HG02588 (cell line): ENCODE results near the gene ZNF516.

Experiments used
- ATAC-seq: cut with Tn5 transposase; IDR thresholded peaks from one replicate; pipeline ENCODE4 v1.9.1; 2021; ENCODE audit warnings: mild to moderate bottlenecking, moderate library complexity; ENCODE audit not compliant: unreplicated experiment

Gene ZNF516

DNA sequence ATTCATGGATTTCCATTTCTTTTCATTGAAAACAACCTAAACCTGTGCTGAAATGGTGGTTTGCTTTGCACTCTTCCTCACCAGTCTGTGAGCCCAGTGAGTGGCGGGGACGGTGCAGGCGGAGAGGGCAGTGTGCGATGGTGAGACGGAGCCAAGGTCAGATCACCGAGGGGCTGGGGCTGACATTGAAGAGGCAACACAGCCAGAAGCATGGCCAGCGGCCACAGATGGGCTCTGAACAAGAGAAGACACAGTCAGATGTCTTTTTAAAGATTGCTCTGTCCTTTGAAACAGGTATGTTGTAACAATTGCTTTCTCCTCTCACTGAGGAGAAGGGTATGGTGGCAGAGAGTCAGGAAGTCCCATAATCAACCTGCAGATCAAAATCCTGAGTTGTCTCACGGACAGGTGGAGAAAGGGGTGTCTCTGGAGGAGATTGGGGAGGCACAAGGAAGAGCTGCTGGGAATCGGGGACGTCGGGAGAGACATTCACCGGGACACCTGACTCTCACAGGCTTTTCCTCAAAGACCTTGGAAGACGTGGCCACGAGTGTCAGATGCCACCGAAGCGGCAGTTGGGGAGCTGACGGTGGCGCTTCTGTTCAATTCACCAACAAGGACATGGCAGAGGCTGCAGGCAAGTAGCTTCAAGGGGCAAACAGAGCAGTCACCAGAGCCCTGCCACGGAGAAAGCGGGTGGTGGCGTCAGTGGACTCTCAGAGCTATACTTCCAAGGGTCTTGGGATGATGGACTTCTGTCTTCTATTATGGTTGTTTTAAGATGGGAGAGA is 12.1 kb upstream of the ZNF516 start:
- ATAC-seq = no peak

DNA sequence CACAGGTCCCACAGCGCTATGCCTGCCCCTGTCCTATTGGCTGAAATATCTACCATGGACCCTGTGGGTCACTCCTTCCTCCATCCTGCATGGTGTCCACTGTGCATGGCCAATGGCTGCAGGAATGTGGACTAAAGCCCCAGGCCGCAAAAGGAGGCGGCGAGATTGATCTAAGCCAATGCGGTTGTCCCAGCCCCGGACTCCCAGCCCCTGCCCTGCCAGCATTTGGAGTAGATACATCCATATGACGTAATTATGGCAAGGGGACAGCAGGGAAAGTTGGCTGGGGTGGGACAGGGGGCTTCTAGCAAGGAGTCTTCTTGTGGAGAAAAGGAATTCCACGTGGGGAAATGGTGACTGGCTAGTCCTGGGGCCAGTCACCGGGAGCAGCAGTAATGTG is 11.4 kb upstream of the ZNF516 start:
- no peak for ATAC-seq

- ATAC-seq = no peak
Measured at GRCh38 chr18:76505614-76506013, 10.6 kb upstream of the ZNF516 start.

GRCh38 chr18:76504749-76505148 is 9.7 kb upstream of the ZNF516 start:
- ATAC-seq = no peak

DNA sequence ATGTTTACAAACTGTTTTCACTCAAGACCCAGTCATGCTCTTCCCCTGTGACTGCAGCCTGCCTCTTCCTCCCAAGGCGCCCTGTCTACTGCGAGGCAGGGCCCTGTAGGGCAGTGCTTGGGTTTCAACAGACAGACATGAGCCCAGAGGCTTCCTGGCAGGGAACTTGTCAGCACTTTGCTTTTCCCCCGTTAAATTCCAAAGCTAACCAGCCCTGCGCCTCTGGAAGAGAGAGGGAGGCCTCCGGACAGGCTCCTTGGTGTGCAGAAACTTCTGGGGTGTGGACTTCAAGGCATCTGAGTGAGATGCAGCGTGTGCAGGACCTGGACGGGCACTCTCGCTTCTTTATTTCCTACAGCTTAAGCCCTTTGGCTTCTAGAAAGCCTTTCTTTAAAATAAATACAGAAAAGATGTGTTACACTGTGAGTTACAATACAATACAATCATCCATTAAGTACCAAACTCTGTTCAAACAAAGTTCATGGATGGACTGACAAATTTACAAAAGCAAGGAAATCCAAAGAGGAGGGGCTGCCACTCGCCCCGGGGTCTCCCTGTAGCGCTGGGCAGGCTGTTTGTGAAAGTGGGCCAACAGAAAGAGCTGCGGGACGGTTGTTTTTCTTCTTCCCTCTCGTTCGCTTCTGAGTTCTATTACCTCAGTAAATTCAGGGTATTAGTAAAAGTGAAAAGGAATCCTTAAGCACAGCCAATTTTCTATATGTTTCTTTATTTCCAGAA is 8.8 kb upstream of the ZNF516 start:
- no peak for ATAC-seq

DNA sequence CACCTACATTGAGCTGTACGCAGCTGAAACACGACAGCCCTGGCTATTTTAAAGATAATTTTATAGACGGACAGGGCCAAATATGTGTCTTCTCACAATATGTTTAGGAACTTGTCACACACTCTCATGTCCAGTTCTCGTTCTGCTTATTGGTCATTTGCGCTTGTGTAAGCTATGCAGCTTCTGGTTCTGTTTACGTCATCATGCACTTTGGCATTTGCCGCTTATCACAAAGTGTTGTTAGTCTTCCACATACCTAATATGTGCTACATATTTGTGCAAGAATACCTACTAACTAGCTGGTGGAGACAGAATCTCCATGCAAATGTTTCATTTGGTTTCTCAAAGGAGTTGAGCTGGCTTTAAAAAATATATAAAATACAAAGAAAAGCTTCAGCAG is 7.5 kb upstream of the ZNF516 start:
- no peak for ATAC-seq

GRCh38 chr18:76499637-76500340 is 4.7 kb upstream of the ZNF516 start:
- peak; percentile 90 for ATAC-seq

DNA sequence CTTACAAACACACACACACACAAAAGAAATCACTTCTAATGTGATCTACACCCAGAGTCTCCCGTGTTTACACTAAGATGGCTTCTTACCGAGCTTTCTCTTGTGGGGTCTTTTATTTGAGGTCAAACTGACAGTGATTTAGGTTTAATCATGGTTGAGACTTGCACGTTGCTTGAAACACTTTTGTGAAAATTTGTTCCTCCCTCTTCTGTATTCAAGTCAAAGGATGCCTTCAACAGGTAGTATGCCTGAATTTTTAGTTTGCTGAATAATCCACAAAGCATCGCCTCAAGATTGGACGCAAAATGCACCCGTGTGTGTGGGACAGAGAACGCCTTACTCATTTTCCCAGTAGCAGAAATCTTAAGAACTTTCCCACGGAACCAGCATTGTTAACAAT is 4.0 kb upstream of the ZNF516 start:
- ATAC-seq = no peak

DNA sequence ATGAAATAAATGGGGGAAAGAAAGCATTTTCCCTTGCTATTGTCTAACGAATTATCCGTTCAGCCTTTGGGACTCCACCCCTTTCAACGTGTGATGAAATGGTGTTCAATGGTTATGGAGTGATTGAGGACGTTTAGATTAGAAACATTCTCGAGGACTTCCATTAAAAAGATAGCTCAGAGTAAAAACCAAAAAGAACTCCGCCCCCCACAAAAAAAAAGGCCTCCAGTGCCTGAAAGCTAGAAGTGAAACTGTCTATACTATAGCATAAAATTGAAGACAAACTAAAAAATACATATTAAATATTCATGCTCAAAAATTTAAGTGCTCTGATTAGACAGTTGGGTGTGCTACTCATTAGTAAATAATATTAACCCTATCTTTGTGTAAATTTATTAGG is 3.0 kb upstream of the ZNF516 start:
- no peak for ATAC-seq

GRCh38 chr18:76497021-76497420 is 2.0 kb upstream of the ZNF516 start:
- ATAC-seq = no peak

DNA sequence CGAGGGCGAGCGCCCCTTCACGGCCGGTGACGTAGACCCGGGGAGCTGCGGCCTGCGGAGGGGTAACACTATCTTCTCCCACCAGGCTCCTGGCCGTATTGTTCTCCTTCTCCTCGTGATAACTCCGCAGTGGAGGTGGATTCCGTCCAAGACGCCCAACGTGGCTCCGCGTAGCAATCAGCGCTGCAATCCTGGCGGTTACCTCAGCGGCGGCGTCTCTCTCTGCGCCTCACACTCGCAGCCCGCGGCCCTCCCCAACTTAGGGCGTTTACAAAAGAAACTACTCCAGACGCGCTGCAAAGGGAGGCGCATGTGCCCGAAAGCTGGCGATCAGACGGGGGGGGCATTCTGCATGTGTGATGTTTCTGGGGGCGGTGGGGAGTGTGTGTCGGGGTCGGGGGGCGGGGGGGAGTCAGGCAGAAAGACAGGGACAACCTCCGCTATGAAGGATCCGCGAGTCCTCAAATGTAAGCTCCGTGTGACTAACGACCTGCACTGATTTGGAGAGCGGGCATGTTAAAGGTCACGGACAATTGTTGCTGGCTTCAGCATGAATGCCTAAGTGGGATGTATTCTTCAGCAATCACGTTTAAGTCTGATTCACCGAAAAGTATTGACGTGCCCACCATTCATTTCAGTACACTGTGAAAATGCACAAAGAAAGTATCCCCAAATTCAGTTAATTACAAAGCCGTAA is 1.3 kb upstream of the ZNF516 start:
- ATAC-seq = no peak

DNA sequence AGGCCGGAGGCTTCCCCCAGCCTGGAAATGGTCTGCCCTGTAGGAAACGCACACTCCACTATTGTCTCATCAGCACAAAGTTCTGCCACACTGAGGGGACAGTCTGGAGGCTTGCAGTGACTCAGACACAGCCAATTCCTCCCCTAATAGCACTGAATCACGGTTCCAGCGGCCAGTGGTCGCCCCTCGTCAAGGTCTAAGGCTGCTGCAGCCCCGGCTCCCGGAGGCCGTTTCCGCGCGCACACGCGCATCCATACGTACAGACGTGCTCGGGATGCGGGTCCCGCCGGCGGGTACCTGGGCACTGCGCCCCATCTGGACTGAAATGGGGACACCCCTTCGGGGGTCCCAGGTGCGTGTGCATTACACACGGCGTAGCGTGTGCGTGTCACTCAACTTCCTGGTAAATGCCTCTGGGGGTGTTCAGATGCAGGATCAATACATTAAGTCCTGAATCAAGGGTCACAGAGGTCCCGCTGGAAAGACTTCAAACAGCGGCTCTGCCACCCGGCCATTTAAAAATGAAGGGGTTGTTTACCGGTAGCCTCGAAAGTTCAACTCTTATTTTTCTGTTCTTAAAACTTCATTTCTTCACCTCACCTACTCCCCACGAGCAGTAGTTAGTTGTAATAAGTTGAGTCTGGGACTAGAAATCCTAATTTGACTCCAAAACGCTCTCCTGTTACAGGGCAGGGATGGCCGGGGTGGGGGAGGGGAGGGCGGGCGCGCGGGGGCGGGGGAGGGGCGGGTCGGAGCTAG is 572 bp upstream of the ZNF516 start:
- ATAC-seq = peak; percentile 9

DNA sequence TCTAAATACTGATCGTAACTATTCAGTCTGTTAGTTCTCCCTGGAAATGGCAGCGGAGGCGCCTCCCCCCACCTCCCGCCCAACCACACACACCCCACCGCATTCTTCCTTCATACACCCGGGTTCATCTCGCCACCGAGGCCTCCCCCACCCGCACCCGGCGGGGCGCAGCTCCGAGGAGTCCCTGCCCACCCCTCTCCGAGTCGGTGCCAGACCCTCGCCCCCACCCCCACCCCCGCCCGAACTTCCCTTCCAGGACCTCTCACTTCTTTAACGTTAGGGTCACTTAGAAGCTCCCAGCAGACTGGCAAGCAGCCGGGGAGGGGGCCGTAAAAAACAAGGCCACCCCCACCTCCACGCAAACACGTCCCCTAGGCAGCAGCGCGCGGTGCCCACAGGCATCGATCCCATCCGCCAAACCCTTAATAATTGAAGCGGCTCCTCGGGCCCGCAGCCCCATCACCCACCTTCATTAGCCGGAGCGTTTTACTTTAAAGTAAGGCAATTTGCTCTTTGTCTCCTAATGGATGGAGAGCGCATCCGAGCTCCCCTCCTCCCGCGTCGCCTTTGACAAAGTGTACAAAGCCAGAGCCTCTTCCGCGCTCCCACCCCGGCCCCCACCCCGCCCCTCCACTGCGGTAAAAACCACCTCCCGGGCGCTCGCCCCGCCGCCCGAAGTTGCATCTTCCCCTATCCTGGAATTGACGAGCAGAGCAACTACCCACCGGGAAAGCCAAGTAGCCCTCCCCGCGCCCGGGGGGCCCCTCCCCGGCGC is 624 bp downstream of the ZNF516 start:
- no peak for ATAC-seq

- ATAC-seq = no peak
Measured at GRCh38 chr18:76493213-76494161, 1.6 kb downstream of the ZNF516 start.

GRCh38 chr18:76492669-76493212 is 2.3 kb downstream of the ZNF516 start:
- ATAC-seq = peak; percentile 71

GRCh38 chr18:76491776-76492668 is 3.0 kb downstream of the ZNF516 start:
- ATAC-seq = peak; percentile 2

- ATAC-seq = no peak
Measured at GRCh38 chr18:76491473-76491775, 3.6 kb downstream of the ZNF516 start.
